Neural cell (in vitro differentiated cells): Measurements from ENCODE around the gene CLDN12. TPM values are rescaled to one million over a fixed set of nuclear protein-coding genes. Genes with fewer than 3 reads are reported as not detected.

Experiments used
- H2AFZ ChIP-seq: fragments of 200-600, 300-800 bp; sonication (generic), shearing (Covaris generic); 2 replicates; pipeline ENCODE4 v1.6.0; 2014; ENCODE audit warnings: low read depth, mild to moderate bottlenecking, antibody characterized with exemption, low read length, moderate library complexity
- H3F3A ChIP-seq: fragments of 200-600 bp; shearing (Covaris generic); 2 replicates; pipeline ENCODE4 v1.6.1; 2016; ENCODE audit warnings: mild to moderate bottlenecking, moderate library complexity, mixed read lengths, antibody characterized with exemption, low read length; ENCODE audit not compliant: insufficient read depth, poor library complexity, severe bottlenecking
- H3K27ac ChIP-seq: fragments of 200-600, 300-800 bp; sonication (generic), shearing (Covaris generic); 2 replicates; pipeline ENCODE4 v1.5.1; 2014; ENCODE audit warnings: mild to moderate bottlenecking, low read length, moderate library complexity
- H3K27me3 ChIP-seq: fragments of 300-800, 200-600 bp; sonication (generic), shearing (Covaris generic); 2 replicates; pipeline ENCODE4 v1.6.0; 2014; ENCODE audit warnings: mild to moderate bottlenecking, low read depth, low read length, moderate library complexity; ENCODE audit not compliant: insufficient read depth
- H3K36me3 ChIP-seq: fragments of 300-800, 200-600 bp; sonication (generic), shearing (Covaris generic); 2 replicates; pipeline ENCODE4 v1.5.1; 2014; ENCODE audit warnings: mild to moderate bottlenecking, antibody characterized with exemption, low read length, moderate library complexity; ENCODE audit not compliant: insufficient read depth
- H3K4me2 ChIP-seq: fragments of 300-800, 200-600 bp; sonication (generic), shearing (Covaris generic); 2 replicates; pipeline ENCODE4 v1.6.0; 2014; ENCODE audit warnings: mild to moderate bottlenecking, low read length
- H3K4me3 ChIP-seq: fragments of 300-800, 200-600 bp; sonication (generic), shearing (Covaris generic); 2 replicates; pipeline ENCODE4 v1.5.1; 2014; ENCODE audit warnings: mild to moderate bottlenecking, low read length, moderate library complexity
- H3K79me2 ChIP-seq: fragments of 200-600 bp; shearing (Covaris generic); replicated peaks from 2 replicates; pipeline ENCODE4 v1.6.0; 2014; ENCODE audit warnings: mild to moderate bottlenecking, low read length, moderate library complexity; ENCODE audit not compliant: insufficient read depth
- H3K9ac ChIP-seq: fragments of 300-800, 200-600 bp; sonication (generic), shearing (Covaris generic); 2 replicates; pipeline ENCODE4 v1.6.1; 2016; ENCODE audit warnings: mild to moderate bottlenecking, low read length, mixed read lengths
- H3K9me2 ChIP-seq: fragments of 200-600 bp; shearing (Covaris generic); 2 replicates; pipeline ENCODE4 v1.6.1; 2016; ENCODE audit warnings: mild to moderate bottlenecking, low read length, mixed read lengths; ENCODE audit not compliant: insufficient read depth
- H3K9me3 ChIP-seq: fragments of 200-600, 300-800 bp; sonication (generic), shearing (Covaris generic); 2 replicates; pipeline ENCODE4 v1.6.1; 2016; ENCODE audit warnings: mild to moderate bottlenecking, mixed run types, low read length, moderate library complexity, mixed read lengths
- H4K20me1 ChIP-seq: fragments of 200-600 bp; shearing (Covaris generic); 2 replicates; pipeline ENCODE4 v1.6.1; 2016; ENCODE audit warnings: mild to moderate bottlenecking, mixed run types; ENCODE audit not compliant: insufficient read depth
- CTCF ChIP-seq: fragments of 450-650 bp; IDR thresholded peaks from 2 replicates; pipeline ENCODE4 v1.5.1; 2014; ENCODE audit warnings: antibody characterized with exemption, mild to moderate bottlenecking, moderate library complexity; ENCODE audit not compliant: poor library complexity, severe bottlenecking
- EP300 ChIP-seq: fragments of 450-650 bp; conservative IDR thresholded peaks from 2 replicates; pipeline ENCODE4 v1.6.1; 2014; ENCODE audit warnings: antibody characterized with exemption, mild to moderate bottlenecking, moderate library complexity; ENCODE audit not compliant: poor library complexity, severe bottlenecking
- EZH2 ChIP-seq: fragments of 200-600, 300-800 bp; shearing (Covaris generic), sonication (generic); IDR thresholded peaks from 2 replicates; pipeline ENCODE4 v1.6.1; 2014; ENCODE audit warnings: antibody characterized with exemption, low read length, borderline replicate concordance, mild to moderate bottlenecking; ENCODE audit not compliant: insufficient read depth, poor library complexity, severe bottlenecking
- MXI1 ChIP-seq: fragments of 450-650 bp; conservative IDR thresholded peaks from 2 replicates; pipeline ENCODE4 v1.6.1; 2014; ENCODE audit warnings: antibody characterized with exemption, mild to moderate bottlenecking; ENCODE audit not compliant: poor library complexity, severe bottlenecking
- POLR2AphosphoS5 ChIP-seq: IDR thresholded peaks from 2 replicates; pipeline ENCODE4 v1.6.1; 2012
- RAD21 ChIP-seq: fragments of 450-650 bp; conservative IDR thresholded peaks from 2 replicates; pipeline ENCODE4 v1.6.1; 2014; ENCODE audit warnings: antibody characterized with exemption, mild to moderate bottlenecking, moderate library complexity
- SMC3 ChIP-seq: fragments of 450-650 bp; conservative IDR thresholded peaks from 2 replicates; pipeline ENCODE4 v1.6.1; 2014; ENCODE audit warnings: antibody characterized with exemption, mild to moderate bottlenecking, moderate library complexity; ENCODE audit not compliant: poor library complexity
- TAF1 ChIP-seq: IDR thresholded peaks from 2 replicates; pipeline ENCODE4 v1.6.1; 2012; ENCODE audit warnings: low read depth
- polyA plus RNA-seq: library from polyadenylated mRNA; depleted of rRNA; stranded (reverse); fragments of >200 nt; gene quantifications from 2 replicates; pipeline ENCODE4 v1.2.3, GENCODE V29; 2014
- TF ChIP-seq, protein P1 (sequence below): IDR thresholded peaks from 2 replicates; pipeline ENCODE4 v1.6.1; 2012; ENCODE audit warnings: borderline replicate concordance

The CLDN12 gene
- polyA plus RNA-seq, 1 donor from 2014 or later = 81.0 TPM

DNA sequence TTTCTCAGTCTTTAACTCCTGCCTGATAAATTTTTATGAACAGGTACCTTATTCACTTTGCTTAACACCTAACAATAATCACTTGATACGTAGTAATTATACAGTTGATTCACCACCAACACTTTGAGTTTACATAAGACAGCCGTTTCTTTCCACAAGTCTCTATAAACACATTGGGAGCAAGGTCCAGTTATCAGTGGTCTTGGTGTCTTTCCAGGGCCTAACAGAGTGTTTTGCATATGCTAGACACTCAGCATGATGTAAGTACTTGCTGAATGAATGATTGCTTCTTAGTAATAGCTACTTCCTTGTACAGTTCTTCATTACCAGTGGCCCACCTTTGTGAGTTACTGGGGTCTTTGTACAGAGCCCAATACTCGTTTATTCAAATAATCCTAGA is 6.4 kb downstream of the CLDN12 start:
- H3K9me2 ChIP-seq = no peaks in the 10 kb centered on the region
- H3K36me3 ChIP-seq = peaks cover 19% of the 10 kb centered on the region
- peaks cover 15% of the 10 kb centered on the region for H3K79me2 ChIP-seq
- no peak overlapping the region for H3K27ac ChIP-seq
- H3K9ac ChIP-seq = no peak overlapping the region
- no peaks in the 10 kb centered on the region for H4K20me1 ChIP-seq
- H3K4me2 ChIP-seq = no peak overlapping the region
- no peak overlapping the region for H3K4me3 ChIP-seq
- no peaks in the 10 kb centered on the region for H3K9me3 ChIP-seq
- H3K27me3 ChIP-seq = no peaks in the 10 kb centered on the region
- H3F3A ChIP-seq = no peaks in the 10 kb centered on the region
- H2AFZ ChIP-seq = no peak overlapping the region
- TF ChIP-seq EP300 (no peak), EZH2 (no peak), CTCF (no peak), POLR2AphosphoS5 (no peak), RAD21 (no peak), SMC3 (no peak)
- TF ChIP-seq, protein P1, sequence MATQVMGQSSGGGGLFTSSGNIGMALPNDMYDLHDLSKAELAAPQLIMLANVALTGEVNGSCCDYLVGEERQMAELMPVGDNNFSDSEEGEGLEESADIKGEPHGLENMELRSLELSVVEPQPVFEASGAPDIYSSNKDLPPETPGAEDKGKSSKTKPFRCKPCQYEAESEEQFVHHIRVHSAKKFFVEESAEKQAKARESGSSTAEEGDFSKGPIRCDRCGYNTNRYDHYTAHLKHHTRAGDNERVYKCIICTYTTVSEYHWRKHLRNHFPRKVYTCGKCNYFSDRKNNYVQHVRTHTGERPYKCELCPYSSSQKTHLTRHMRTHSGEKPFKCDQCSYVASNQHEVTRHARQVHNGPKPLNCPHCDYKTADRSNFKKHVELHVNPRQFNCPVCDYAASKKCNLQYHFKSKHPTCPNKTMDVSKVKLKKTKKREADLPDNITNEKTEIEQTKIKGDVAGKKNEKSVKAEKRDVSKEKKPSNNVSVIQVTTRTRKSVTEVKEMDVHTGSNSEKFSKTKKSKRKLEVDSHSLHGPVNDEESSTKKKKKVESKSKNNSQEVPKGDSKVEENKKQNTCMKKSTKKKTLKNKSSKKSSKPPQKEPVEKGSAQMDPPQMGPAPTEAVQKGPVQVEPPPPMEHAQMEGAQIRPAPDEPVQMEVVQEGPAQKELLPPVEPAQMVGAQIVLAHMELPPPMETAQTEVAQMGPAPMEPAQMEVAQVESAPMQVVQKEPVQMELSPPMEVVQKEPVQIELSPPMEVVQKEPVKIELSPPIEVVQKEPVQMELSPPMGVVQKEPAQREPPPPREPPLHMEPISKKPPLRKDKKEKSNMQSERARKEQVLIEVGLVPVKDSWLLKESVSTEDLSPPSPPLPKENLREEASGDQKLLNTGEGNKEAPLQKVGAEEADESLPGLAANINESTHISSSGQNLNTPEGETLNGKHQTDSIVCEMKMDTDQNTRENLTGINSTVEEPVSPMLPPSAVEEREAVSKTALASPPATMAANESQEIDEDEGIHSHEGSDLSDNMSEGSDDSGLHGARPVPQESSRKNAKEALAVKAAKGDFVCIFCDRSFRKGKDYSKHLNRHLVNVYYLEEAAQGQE = no peak

DNA sequence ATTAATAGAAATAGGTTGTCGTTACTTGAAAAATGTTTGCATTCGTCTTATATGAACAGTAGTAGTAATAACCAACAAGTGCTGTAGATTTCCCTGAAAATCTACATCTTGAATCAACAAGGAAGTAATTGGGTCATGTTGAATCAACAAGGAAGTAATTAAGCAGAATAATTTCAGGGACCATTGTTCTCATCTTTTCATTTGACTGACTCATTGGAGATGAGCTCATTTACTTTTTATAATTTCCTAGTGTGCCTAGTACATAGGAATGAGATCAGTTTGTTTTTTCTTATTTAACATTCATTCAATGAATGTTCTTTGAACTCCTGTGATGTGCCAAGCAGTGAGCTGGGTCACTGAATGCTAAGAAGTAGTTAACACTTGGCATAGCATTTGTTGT is 8.2 kb downstream of the CLDN12 start:
- Histone ChIP-seq H3K79me2 (peaks cover 12% of the 10 kb centered on the region), H2AFZ (no peak overlapping the region), H3K27me3 (no peaks in the 10 kb centered on the region), H3K9me2 (no peaks in the 10 kb centered on the region), H3K27ac (no peak overlapping the region), H3K9me3 (no peaks in the 10 kb centered on the region), H3K36me3 (peaks cover 20% of the 10 kb centered on the region), H3K9ac (no peak overlapping the region), H3K4me2 (no peak overlapping the region), H4K20me1 (no peaks in the 10 kb centered on the region), H3F3A (no peaks in the 10 kb centered on the region), H3K4me3 (no peak overlapping the region)
- TF ChIP-seq, protein P1 = no peak
- TF ChIP-seq POLR2AphosphoS5 = no peak
- no peak for TF ChIP-seq TAF1
- no peak for TF ChIP-seq CTCF
- TF ChIP-seq MXI1 = no peak
- TF ChIP-seq RAD21 = no peak
- no peak for TF ChIP-seq SMC3
- TF ChIP-seq EZH2 = no peak
